ENCODE results near the gene ZNF530.

The ZNF530 gene

GRCh38 chr19:57633832-57634131 lies 34.1 kb downstream of the ZNF530 start:
- TF ChIP-seq PKNOX1 (IDR thresholded peaks at IDR 0.05) (no peak), ZNF384 (IDR thresholded peaks at IDR 0.05) (no peak), SUZ12 (IDR thresholded peaks at IDR 0.05) (no peak), FOXM1 (IDR thresholded peaks at IDR 0.05; ENCODE audit: borderline replicate concordance) (no peak), FOXK2 (IDR thresholded peaks at IDR 0.05) (no peak), L3MBTL2 (conservative IDR thresholded peaks at IDR 0.05) (no peak), ARNT (IDR thresholded peaks at IDR 0.05) (no peak), FOXA1 (IDR thresholded peaks at IDR 0.05) (no peak), NFRKB (IDR thresholded peaks at IDR 0.05) (no peak), CTBP1 (IDR thresholded peaks at IDR 0.05; ENCODE audit: borderline replicate concordance) (no peak), LEF1 (IDR thresholded peaks at IDR 0.05; ENCODE audit: borderline replicate concordance) (no peak), HDGF (IDR thresholded peaks at IDR 0.05; ENCODE audit: borderline replicate concordance) (no peak), ELF4 (IDR thresholded peaks at IDR 0.05) (no peak)
- no peak for DNase-seq (ENCODE audit: extremely low spot score)
- ChIA-PET POLR2A (interaction anchor here (1.2 kb wide), 1 partner anchor 20 kb away, joined by 5 read pairs; the partner anchor contains the start of gene ZNF134), CTCF (no interaction called here)

DNA sequence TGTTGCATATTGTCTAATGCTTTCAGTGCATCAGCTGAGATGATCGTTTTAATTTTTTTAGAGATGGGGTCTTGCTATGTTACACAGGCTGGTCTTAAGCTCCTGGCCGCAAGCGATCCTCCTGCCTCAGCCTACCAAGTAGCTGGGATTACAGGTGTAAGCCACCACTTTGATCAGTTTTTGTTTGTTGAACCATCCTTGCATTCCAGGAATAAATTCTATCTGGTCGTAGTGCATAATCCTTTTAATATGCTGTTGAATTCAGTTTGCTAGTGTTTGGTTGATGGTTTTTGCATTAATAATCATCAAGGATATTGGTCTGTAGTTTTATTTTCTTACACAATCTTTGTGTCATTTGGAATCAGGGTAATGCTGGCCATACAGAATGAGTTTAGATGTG lies 37.7 kb downstream of the ZNF530 start:
- ChIA-PET CTCF (no interaction called here), POLR2A (no interaction called here)
- DNase-seq (ENCODE audit: extremely low spot score) = no peak
- TF ChIP-seq FOXM1 (IDR thresholded peaks at IDR 0.05; ENCODE audit: borderline replicate concordance) = no peak
- TF ChIP-seq PKNOX1 (IDR thresholded peaks at IDR 0.05) = no peak
- TF ChIP-seq SUZ12 (IDR thresholded peaks at IDR 0.05) = no peak
- TF ChIP-seq ARNT (IDR thresholded peaks at IDR 0.05) = no peak
- no peak for TF ChIP-seq BHLHE40 (IDR thresholded peaks at IDR 0.05; ENCODE audit: borderline replicate concordance)

GRCh38 chr19:57641715-57642234 lies 42.1 kb downstream of the ZNF530 start:
- CTCF ChIA-PET = no interaction called here

GRCh38 chr19:57642396-57643046 lies 42.8 kb downstream of the ZNF530 start:
- ChIA-PET POLR2A (no interaction called here), CTCF (no interaction called here)
- DNase-seq (ENCODE audit: extremely low spot score) = no peak
- no peak for TF ChIP-seq SUZ12 (IDR thresholded peaks at IDR 0.05)
- no peak for TF ChIP-seq FOXK2 (IDR thresholded peaks at IDR 0.05)
- TF ChIP-seq CTBP1 (IDR thresholded peaks at IDR 0.05; ENCODE audit: borderline replicate concordance) = no peak
- TF ChIP-seq FOXM1 (IDR thresholded peaks at IDR 0.05; ENCODE audit: borderline replicate concordance) = no peak
- TF ChIP-seq L3MBTL2 (conservative IDR thresholded peaks at IDR 0.05) = no peak
- no peak for TF ChIP-seq HDGF (IDR thresholded peaks at IDR 0.05; ENCODE audit: borderline replicate concordance)
- no peak for TF ChIP-seq TARDBP (IDR thresholded peaks at IDR 0.05)

More at GRCh38 chr19:57641715-57642234, 42.1 kb downstream of the ZNF530 start:
- DNase-seq (ENCODE audit: extremely low spot score) = no peak
- TF ChIP-seq SP1 (IDR thresholded peaks at IDR 0.05) = no peak
- no peak for TF ChIP-seq FOXA1 (IDR thresholded peaks at IDR 0.05)
- TF ChIP-seq HDGF (IDR thresholded peaks at IDR 0.05; ENCODE audit: borderline replicate concordance) = no peak
- no peak for TF ChIP-seq FOXK2 (IDR thresholded peaks at IDR 0.05)
- no peak for TF ChIP-seq SUZ12 (IDR thresholded peaks at IDR 0.05)
- TF ChIP-seq PKNOX1 (IDR thresholded peaks at IDR 0.05) = no peak
- TF ChIP-seq TARDBP (IDR thresholded peaks at IDR 0.05) = no peak
- TF ChIP-seq L3MBTL2 (conservative IDR thresholded peaks at IDR 0.05) = no peak
- TF ChIP-seq BHLHE40 (IDR thresholded peaks at IDR 0.05; ENCODE audit: borderline replicate concordance) = no peak
- TF ChIP-seq ARNT (IDR thresholded peaks at IDR 0.05) = no peak
- no peak for TF ChIP-seq NFRKB (IDR thresholded peaks at IDR 0.05)
- TF ChIP-seq ELF4 (IDR thresholded peaks at IDR 0.05) = no peak
- no peak for TF ChIP-seq CTBP1 (IDR thresholded peaks at IDR 0.05; ENCODE audit: borderline replicate concordance)
- no peak for TF ChIP-seq ZNF384 (IDR thresholded peaks at IDR 0.05)
- POLR2A ChIA-PET = no interaction called here

- ChIA-PET POLR2A (no interaction called here), CTCF (no interaction called here)
- no peak for TF ChIP-seq L3MBTL2 (conservative IDR thresholded peaks at IDR 0.05)
- no peak for TF ChIP-seq FOXA1 (IDR thresholded peaks at IDR 0.05)
- no peak for TF ChIP-seq TARDBP (IDR thresholded peaks at IDR 0.05)
- TF ChIP-seq ZNF384 (IDR thresholded peaks at IDR 0.05) = no peak
- TF ChIP-seq FOXM1 (IDR thresholded peaks at IDR 0.05; ENCODE audit: borderline replicate concordance) = no peak
- no peak for TF ChIP-seq HDGF (IDR thresholded peaks at IDR 0.05; ENCODE audit: borderline replicate concordance)
- no peak for TF ChIP-seq SUZ12 (IDR thresholded peaks at IDR 0.05)
- TF ChIP-seq CTBP1 (IDR thresholded peaks at IDR 0.05; ENCODE audit: borderline replicate concordance) = no peak
- no peak for TF ChIP-seq NFRKB (IDR thresholded peaks at IDR 0.05)
- no peak for TF ChIP-seq PKNOX1 (IDR thresholded peaks at IDR 0.05)
- TF ChIP-seq BHLHE40 (IDR thresholded peaks at IDR 0.05; ENCODE audit: borderline replicate concordance) = no peak
- TF ChIP-seq LEF1 (IDR thresholded peaks at IDR 0.05; ENCODE audit: borderline replicate concordance) = no peak
- TF ChIP-seq FOXK2 (IDR thresholded peaks at IDR 0.05) = no peak
- TF ChIP-seq ELF4 (IDR thresholded peaks at IDR 0.05) = no peak
- no peak for TF ChIP-seq ARNT (IDR thresholded peaks at IDR 0.05)
- TF ChIP-seq SP1 (IDR thresholded peaks at IDR 0.05) = no peak
- DNase-seq (ENCODE audit: extremely low spot score) = no peak
Measured at GRCh38 chr19:57643734-57644133, 44.0 kb downstream of the ZNF530 start.

Measured in HEK293T (cell line).